ENCODE data around the gene NPAS3. TPM values are rescaled to one million over a fixed set of nuclear protein-coding genes. Genes with fewer than 3 reads are reported as not detected.

NPAS3 gene
- total and polyA plus RNA-seq, 2 of the 13 experiments (the other 11 are each of a cell fraction or from before 2014, with no cell fraction given): not detected

GRCh38 chr14:33692762-33693161, 754.1 kb downstream of the NPAS3 start:
- no peak overlapping the region for H3K27ac ChIP-seq (ENCODE audit: extremely low read length, insufficient read depth, low read length)
- WGBS (ENCODE audit: low lambda C conversion rate): 58% methylated on average over 2 of the region's 2 CpGs
- no peak overlapping the region for H2AFZ ChIP-seq (ENCODE audit: low read length)
- H4K20me1 ChIP-seq (ENCODE audit: insufficient read depth, low read length): no peaks in the 10 kb centered on the region
- BruUV-seq (replicated peaks): no TSS peak
- H3K9ac ChIP-seq (ENCODE audit: insufficient read depth, low read depth, low read length): no peak overlapping the region
- POLR2A ChIA-PET: no interaction called here
- intact Hi-C loops (cut with micrococcal nuclease; ENCODE audit: unreplicated experiment): no loop called here
- no peak overlapping the region for H3K4me3 ChIP-seq (replicated peaks in 1 of 3; ENCODE audit: insufficient read depth in 1 of 3, low read depth in 2 of 3, low read length in 3 of 3)
- in situ Hi-C loops (cut with HindIII; ENCODE audit: extremely low pct_ligation_motif_present, low pct_unique_long_range_greater_than_20kb): no loop called here
- no peak overlapping the region for H3K4me2 ChIP-seq (ENCODE audit: low read depth, low read length)
- no peaks in the 10 kb centered on the region for H3K36me3 ChIP-seq (replicated peaks in 1 of 2; ENCODE audit: control insufficient read depth in 1 of 2, insufficient read depth in 2 of 2, low read length in 2 of 2)
- H3K27me3 ChIP-seq (ENCODE audit: control insufficient read depth in 1 of 2, insufficient read depth in 2 of 2, low read length in 2 of 2): no peaks in the 10 kb centered on the region
- H3K79me2 ChIP-seq (ENCODE audit: insufficient read depth, low read length): no peaks in the 10 kb centered on the region
- CTCF ChIA-PET (ENCODE audit: low intra/inter-chr PET ratio, low total read pairs): no interaction called here
- no peaks in the 10 kb centered on the region for H3K9me3 ChIP-seq (ENCODE audit: low read length)
- FAIRE-seq (no peak), ATAC-seq (no peak), DNase-seq (ENCODE audit: low spot score) (no peak)
- H3K4me1 ChIP-seq (ENCODE audit: insufficient read depth, low read length): no peaks in the 10 kb centered on the region
- TF ChIP-seq RERE (CRISPR knock-in tag; IDR thresholded peaks at IDR 0.05; ENCODE audit: low read depth) (no peak), ZBTB38 (CRISPR knock-in tag; IDR thresholded peaks at IDR 0.05) (no peak), ZMYM3 (CRISPR knock-in tag; IDR thresholded peaks at IDR 0.05) (no peak), NFE2L1 (CRISPR knock-in tag; IDR thresholded peaks at IDR 0.05; ENCODE audit: borderline replicate concordance) (no peak), ZNF253 (CRISPR knock-in tag; IDR thresholded peaks at IDR 0.05; ENCODE audit: borderline replicate concordance) (no peak), PRMT3 (CRISPR knock-in tag; IDR thresholded peaks at IDR 0.05; ENCODE audit: borderline replicate concordance, low read depth) (no peak), ATF5 (CRISPR knock-in tag; IDR thresholded peaks at IDR 0.05; ENCODE audit: low read depth) (no peak), TSC22D2 (CRISPR knock-in tag; IDR thresholded peaks at IDR 0.05; ENCODE audit: borderline replicate concordance) (no peak)
- TF ChIP-seq, protein P1, sequence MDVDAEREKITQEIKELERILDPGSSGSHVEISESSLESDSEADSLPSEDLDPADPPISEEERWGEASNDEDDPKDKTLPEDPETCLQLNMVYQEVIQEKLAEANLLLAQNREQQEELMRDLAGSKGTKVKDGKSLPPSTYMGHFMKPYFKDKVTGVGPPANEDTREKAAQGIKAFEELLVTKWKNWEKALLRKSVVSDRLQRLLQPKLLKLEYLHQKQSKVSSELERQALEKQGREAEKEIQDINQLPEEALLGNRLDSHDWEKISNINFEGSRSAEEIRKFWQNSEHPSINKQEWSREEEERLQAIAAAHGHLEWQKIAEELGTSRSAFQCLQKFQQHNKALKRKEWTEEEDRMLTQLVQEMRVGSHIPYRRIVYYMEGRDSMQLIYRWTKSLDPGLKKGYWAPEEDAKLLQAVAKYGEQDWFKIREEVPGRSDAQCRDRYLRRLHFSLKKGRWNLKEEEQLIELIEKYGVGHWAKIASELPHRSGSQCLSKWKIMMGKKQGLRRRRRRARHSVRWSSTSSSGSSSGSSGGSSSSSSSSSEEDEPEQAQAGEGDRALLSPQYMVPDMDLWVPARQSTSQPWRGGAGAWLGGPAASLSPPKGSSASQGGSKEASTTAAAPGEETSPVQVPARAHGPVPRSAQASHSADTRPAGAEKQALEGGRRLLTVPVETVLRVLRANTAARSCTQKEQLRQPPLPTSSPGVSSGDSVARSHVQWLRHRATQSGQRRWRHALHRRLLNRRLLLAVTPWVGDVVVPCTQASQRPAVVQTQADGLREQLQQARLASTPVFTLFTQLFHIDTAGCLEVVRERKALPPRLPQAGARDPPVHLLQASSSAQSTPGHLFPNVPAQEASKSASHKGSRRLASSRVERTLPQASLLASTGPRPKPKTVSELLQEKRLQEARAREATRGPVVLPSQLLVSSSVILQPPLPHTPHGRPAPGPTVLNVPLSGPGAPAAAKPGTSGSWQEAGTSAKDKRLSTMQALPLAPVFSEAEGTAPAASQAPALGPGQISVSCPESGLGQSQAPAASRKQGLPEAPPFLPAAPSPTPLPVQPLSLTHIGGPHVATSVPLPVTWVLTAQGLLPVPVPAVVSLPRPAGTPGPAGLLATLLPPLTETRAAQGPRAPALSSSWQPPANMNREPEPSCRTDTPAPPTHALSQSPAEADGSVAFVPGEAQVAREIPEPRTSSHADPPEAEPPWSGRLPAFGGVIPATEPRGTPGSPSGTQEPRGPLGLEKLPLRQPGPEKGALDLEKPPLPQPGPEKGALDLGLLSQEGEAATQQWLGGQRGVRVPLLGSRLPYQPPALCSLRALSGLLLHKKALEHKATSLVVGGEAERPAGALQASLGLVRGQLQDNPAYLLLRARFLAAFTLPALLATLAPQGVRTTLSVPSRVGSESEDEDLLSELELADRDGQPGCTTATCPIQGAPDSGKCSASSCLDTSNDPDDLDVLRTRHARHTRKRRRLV (CRISPR knock-in tag; IDR thresholded peaks at IDR 0.05): no peak

All from HepG2 (cell line).